Stimulated activated CD4-positive, alpha-beta T cell treated with anti-CD3 and anti-CD28 coated beads, Interleukin-2, amount 100 ng/mL, for 48 hours (primary cell): ENCODE data around the gene SLC18A3.

Experiments
- DNase-seq, 2 donors: peaks; one replicate each; pipeline ENCODE4 v3.0.0-alpha.2; 2020

Gene SLC18A3

DNA sequence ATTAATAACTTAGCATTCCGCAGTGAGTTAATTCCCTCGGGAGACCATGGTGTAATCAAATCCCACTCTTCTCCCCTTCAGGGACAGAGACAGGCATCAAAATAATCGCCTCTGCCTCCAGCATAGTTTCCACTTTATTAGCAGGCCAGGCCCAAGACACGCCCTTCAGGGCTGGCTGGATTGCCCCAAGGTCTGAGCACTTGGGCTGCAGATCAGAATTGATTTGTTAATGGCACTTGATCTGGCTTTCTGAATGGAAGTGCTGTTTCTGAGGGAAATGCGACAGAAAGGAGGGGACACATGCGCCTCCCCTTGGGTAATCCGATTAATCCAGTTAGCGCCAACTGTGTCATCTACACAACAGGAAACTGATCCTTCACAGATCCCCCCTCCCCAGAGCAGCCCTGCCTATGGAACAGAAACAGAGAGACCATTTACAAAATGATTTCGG is 19.3 kb downstream of the SLC18A3 start:
- no peak for DNase-seq

DNA sequence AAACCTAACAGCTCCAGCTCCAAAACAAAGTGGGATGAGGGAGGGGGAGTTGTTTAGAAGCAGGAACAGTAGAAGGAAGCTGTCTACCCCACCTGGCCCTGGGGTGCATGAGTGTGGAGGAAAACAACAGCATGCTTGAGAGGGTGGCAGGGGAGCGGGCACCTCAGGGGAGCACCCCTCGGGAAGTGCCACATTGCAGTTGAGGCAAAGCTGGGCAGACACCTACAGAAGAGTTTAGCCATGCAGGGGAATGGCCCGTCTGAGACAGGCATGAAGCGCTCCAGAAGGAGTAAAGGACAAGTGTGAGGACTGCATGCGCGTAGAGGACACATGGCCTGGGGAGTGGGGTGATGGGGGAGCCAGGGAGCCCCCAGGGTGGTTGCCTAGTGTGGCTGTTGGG is 21.9 kb downstream of the SLC18A3 start:
- no peak for DNase-seq

DNA sequence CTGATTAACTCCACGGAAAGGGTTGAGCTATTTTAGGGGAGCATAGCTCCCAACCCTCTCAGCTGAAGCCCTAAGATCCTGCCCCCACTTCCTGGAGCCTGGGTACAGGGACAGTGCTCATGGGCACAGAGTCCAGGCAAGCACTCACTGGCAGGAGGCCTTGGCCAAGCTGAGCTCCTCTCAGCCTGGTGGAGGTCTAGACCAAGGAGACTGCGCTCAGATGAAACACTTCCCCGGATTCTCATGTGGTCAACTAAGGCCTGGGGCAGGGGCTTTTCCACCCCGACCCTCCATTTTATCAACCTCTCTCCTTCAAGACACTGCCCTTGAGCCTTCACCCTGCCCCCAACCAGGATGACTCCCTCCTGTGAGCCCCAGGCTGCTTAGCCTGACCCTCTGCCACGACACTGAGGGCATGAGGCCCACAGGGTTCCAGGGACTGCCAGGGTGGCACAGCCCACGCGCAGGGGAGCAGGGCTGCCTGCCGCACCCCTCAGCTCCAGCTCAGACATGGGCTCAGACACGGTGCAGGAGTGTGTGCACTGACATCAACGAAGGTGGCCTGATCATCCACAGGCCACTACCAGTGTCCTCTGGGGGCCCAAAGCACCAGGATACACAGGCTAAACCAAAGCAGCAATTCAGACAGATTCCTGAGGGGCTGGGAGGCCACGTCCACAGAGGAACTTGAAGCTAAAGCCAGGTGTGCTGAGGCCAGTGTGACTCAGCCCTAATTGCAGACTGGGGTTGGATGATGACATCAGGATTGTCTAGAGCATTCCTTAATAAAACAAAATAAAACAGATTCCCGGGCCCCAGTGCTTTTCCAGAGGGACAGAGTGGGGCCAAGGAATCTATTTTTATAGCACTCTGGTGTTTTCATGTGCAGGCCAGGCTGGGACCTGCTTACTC is 22.6 kb downstream of the SLC18A3 start:
- no peak for DNase-seq

DNA sequence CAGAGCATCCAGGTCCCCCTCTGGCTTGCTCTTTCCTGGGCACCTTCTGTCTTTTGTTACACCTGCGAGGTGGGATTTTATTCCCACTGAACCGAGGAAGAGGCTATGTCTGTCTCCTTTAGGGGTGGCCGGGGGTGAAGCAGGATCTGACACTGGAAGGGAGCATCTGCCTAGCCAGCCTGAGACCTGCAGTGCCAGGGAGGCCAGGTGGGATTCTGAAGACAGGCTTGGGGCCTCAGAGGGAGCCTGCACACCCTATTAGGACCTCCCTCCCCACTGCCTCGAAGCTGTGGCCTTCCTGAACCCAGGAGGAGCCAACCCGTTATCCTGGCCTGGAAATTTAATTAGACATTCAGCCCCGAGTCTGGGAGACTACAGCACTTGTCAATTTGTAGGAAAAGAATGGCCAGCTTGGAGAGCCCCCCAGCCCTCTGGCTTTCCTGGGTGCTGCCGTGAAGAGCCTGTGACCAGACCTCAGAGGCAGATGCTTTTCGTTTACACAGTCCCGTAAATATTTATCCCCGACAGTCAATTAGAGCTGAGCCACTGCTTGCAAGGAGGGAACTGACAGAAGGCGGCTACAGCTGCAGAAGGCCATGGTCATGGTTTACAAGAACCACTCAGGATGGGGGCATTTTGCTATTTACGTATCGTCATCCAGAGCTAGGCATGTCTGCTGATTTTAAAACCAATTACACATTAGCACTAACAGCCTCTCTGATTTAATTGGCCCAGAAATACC is 23.4 kb downstream of the SLC18A3 start:
- DNase-seq = no peak

DNA sequence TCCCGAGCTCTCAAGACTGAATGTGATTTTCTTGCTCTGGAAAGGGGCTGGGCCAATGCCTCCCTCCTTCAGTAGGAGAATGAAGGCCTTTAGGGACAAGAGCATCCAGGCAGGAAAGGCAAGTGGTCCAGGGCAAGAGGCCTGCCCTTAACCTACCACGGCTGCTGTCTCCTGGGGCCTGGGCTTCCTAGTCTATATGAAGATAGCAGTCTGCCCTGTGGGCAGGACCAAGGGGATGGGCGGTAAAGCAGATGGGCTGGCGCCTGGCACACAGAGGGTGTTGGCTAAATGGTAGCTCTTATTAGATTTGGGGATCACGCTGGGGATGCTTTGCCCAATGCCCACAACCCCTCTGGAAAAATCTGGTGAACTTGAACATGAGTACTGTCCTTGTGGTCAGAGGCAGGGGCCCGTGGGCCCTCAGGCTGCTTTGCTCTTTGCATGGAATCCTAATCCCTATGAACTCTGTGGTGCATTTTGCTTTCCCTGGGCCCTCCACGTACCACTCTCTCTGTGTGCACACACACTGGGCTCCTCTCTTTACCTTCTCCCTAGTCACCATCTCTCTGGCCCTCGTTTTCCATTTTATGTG is 24.1 kb downstream of the SLC18A3 start:
- no peak for DNase-seq

DNA sequence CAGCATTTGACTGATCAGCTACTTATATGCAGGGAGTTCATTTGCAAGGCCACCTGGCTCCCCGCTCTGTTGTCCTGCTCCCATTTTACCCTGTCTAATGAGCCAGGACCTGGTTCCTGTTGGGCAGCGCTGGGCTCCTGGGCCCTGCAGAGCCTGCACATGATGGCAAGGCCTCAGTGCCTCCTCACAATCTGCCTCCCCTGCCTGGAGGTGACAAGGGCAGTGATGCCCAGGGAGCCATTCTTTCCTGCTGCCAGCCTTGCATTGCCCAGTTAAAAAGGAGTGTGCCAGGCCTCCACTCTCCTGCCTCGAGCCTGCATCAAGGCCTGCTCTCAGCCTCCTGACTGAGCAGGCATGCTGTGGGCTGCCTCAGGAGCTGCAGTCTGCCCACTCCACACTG is 32.2 kb downstream of the SLC18A3 start:
- no peak for DNase-seq

DNA sequence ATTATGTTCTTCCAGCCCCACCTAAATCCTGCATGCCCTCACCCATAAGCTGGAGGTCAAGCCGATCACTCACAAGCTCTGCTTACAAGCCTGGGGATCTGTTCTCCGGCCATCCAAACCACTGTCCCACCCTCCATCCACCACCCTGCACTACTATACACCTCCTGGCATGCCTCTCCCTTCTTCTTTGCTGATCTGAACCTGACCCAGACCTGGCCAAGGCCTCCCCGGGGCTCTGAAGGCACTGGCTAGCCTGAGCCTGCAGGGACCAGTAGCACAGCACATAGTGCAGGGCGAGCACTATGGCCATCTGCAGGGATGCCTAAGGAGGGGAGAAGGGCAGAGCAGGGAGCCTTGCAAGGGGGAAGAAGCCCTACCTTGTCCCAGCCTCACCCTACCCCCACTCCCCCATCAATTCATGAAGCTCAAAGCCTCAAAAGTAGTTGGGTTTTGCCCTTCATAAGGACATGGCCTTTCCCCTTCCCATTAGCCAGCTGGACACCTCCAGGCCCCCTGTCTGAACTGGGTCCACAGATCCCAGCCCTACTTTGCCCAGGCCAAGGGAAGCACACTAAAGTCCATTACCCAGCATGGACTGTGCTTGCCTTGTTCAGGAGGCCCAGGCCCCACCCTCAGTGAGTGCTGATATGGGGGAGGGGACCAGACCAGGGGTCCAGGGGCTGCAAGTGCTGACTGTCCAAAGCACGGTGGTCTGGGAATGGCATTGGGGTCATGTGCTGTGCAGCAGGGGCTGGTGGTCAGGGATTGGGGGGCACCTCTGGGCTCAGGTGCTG is 33.3 kb downstream of the SLC18A3 start:
- DNase-seq = no peak

DNA sequence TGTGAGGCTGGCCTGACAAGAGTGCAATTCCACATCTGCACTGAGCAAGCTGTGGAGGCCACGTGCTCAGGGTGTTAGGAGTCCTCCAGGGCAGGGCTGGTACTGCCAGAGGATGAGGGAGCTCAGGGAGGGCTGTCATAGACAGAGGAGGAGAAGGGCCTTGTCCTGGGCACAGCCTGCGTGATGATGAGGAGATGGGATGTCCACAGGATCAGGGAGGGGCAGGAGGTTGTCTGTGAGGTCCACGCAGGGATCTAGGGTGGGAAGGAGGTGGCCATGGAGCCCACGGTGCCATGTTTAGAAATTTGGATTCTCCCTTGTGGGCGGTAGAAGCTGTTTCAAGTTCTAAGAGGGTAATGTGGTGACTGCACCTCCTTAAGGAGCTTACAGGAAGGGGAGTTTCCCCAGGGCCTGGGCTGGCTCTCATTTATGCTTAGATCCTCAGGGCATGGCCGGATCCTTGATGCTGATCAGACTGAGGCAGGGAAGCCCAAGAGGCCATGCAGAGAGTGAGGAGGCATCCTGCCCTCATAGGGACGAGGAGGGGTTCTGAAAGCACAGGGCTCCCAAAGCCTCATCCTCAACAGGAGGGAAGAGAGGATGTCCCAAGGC is 34.0 kb downstream of the SLC18A3 start:
- no peak for DNase-seq

DNA sequence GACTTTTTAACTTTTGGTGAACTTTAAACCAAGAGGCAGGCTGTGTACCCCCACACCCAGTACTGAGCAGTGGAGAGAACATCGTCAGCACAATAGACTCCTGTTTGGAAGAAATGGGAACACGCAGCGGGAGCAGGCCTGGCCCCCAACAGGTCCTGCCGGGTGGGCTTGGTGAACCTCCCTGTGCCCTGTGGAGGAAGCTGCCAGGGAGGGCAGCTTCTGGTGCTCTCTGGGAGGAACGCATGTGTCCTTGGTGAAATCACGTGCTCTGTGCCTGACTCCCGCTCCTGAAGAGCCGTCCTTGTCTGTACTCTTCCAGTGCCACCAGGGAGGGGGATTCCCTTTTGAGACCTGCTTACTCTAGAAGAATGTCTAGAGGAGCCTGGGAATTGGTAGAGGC is 35.3 kb downstream of the SLC18A3 start:
- DNase-seq = no peak

DNA sequence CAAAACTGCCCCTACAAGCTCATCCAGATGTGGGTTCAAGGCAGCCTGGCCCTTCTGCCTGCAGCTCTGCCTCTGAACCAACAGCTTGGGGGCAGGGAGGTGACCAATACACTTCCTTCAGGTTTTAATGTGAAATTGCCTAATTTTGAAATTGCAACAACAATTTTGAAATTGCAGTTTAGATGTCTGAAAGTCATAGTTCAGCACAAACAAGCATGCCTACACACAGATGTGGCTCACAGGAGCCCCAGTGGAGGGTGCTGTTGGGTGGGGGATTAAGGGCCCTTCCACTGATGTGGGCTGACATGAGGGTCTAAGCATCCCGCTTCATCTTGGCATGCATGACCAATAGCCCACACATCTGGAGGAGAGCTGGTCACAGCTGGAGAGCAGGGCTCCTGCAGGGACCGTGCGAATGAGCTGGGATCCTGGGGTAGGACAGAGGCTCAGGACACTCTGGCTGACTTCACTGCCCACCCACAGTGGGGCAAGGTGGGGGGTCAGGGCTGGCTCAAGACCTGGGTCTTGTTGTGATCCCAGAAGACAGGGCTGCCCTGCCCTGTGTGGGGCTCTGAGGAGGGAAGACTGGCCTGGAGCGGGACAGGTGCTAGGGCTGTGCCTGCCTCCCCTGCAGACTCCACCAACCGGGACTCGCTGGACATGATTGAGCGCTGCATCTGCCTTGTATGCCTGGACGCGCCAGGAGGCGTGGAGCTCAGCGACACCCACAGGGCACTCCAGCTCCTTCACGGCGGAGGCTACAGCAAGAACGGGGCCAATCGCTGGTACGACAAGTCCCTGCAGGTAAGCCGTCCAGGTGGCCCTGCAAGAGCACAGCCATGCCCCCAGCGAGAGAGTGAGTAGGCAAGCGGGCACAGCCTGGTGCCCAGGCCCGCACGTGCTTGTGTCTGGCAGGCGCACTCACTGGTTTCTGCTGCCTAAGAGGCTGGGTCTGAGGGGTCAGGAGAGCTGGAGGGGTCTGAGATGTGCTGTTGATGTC is 36.1 kb downstream of the SLC18A3 start:
- DNase-seq = no peak

DNA sequence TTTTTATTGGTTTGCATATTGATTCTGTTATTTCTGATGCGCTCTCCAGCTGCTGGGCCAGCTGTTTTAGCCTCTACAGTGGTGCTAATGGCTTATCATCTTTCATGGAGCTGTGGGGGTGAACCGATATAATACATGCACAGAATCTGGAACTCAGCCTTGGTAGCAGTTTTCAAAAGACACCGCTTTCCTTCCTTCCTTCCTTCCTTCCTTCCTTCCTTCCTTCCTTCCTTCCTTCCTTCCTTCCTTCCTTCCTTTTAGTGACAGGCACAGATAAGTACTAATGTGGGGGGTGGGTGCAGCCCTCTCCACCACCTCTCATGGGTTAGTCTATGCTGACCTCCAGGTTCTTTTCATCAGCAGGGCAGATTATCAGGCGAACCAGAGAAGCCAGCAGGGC is 37.4 kb downstream of the SLC18A3 start:
- no peak for DNase-seq

DNA sequence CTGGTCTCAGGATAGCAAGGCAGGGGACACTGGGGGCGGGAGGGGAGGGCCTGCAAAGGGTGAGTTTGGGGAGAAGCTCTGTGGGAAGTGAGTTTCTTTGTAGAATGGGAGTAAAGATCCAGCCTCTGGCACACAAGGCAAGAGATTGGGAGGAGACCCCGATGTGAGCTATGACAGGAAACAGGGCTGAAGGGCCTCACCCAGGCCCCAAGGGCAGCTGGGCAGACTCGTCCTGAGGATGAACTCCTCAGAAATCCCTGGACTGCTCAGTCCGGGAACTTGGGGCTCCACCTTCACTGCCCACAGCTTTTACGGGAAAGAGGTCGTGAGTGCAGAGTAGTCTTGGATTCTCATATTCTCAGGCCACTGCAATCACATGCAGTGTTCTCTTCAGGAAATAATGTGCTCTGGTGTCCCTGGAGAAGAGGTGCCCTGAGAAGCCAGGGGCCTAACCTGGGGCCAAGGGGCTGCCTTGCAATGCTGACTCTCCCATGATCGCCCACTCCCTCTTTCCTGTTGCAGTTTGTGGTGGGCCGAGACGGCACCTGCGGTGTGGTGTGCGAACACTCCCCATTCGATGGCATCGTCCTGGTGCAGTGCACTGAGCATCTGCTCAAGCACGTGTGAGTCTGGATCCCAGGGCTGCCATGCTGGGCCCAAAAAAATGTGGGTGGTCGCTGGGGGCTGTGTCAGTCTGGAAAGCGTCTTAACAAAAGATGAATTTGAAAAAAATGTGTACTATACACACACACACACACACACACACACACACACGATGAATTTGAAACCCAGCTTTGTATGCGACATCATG is 38.1 kb downstream of the SLC18A3 start:
- DNase-seq = no peak

DNA sequence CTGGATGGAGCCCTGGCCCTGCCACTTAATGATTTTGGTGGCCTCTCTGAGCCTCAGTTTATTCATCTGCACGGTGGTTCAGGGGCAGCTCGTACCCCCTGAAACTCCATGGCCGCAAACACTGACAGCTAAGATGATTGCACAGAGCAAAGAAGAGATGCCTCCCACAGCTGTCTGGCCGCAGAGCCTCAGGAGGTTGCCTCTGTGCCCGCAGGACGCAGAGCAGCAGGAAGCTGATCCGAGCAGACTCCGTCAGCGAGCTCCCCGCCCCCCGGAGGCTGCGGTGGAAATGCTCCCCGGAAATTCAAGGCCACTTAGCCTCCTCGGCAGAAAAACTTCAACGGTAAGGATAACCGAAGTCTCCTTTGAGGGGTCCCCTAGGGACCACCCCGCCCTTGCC is 39.2 kb downstream of the SLC18A3 start:
- no peak for DNase-seq

DNA sequence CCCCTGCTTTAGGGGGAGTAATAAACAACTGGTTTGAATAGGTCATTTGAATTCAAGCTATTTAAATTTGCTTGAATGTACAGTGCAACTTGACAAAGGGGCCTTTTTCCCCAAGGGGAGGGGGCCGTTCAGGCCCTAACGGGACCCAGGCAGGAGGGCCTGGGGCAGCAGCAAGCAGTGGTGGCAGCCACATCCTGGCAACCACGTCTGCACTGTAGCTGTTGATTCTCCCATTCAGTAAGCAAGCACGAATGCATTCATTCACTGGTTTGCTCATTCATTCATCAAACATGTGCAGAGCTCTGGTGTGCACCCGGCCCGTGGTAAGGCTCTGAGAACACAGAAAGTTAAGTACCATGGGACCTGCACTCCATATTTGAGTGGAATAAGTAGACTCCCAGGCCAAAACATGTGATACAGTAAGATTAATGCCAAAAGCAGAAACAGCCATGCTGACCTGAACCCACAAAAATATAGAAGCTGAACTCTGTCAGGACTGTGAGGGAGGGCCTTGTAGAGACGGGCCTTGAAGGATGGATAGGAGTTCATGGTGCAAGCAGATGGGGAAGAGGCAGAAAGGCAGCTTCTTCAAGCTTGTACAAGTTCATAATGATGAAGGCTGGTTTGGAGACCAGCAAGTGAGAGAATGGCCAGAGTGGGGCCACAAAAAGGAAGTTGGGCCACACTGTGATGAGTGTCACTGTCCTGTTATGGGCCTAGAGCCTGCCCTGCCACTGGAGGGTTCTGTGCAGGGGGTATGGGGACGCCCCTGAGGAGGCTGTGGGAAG is 40.0 kb downstream of the SLC18A3 start:
- no peak for DNase-seq

DNA sequence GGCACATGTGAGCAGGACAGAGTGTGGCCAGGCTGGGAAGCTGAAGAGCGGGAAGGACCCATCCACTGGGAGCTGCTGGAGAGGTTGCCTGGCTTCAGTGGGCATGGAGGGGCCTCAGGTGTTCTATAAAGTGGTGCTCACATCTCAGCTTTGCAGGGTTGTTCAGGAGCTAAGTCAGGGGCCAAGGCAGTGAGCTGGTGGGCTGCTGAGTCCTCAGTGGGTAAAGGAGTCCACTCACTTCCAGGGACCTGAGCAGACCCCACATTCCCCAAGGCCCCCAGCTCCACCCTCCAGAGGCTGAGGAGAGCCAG is 40.6 kb downstream of the SLC18A3 start:
- no peak for DNase-seq

DNA sequence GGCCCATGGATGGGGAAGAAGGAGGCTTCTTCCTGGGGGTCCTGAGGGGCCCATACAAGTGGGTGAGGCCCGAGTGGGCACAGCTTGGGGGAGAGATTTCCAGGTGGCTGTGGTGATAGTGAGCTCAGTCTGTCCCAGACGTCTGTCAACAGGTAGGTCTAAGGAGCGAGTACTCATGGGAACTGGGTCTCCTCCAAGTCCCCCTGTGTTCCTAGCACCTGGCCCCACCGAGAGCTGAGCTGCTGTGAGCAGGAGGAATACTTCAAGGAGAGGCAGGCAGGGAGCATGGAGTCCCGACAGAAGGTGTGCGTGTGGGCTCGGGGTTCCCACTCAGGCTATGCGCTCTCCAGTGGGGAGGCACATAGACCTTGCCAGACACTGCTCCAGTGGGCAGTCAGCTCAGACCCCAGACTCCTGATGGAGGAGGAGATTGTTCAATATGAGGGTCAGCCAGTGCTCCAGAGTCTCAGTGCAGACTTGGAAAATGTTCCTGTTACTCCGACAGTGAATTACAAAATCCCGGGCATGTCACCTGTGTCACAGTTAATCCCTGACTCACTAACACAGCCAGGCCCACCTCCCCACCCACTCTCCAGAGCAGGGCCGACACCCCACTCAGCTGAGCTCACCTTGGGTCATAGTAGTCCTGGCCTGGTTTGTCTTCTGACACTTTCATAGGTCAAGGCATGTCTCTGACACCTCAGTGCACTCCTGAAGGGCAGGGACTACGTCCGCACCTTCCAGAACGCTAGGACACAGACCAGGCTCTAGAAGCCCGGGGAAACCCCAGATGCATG is 41.1 kb downstream of the SLC18A3 start:
- no peak for DNase-seq

DNA sequence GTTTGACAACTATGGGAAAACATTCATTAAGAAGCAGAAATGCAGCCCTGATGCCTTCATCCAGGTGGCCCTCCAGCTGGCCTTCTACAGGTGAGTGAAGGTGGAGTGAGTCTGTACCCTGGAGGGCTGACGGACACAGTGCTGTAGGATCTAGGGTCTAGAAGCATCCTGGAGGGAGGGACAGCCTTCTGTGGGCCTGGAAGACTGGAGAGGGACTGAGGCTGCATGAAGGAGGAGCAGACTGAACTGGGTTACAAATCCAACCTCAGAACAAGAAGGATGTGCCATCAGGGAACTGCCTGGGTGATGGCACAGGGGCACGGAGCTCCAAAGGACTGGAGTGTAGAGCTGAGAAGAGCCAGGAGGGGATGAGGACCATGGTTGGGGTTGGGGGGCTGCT is 41.8 kb downstream of the SLC18A3 start:
- no peak for DNase-seq

DNA sequence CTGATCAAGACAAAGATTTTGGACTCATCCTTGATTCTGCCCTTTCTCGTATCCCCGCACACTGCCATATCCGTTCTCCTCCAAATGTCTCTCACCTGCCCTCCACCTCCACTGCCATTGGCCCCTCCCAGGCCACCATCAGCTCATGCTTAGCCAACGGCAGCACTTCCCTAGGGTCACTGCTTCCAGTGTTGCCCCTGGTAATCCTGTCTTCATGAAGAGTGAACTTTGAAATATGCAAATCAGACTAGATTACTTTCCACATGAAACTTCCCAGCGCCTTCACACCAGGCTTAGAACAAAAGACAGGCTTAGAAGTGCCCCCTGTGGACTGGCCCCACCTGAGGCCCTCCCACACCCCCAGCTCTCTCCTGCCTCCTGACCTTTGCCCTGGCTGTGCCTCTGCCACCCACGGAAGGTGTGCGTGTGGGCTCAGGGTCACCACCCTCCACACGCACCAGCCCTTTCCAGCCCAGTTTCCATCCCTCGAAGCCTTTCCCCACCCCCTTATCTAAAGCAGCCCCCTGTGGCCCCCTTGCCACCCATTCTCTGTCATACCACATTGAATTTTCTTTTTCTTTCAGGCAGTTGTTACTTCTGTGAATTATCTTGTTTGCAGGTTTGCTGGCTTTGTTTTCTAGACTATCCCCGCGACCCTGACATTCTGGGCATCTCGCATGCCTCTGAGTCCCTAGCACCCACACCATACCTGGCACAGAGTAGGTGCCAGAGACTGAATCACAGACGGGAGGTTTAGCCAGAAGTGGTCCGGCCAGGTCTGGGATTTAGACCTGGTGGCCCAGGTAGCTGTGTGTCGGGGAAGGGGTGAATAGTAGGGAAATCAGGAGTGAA is 42.5 kb downstream of the SLC18A3 start:
- DNase-seq = no peak
